ENCODE data around the gene PER3. TPM values are rescaled to one million over a fixed set of nuclear protein-coding genes. Genes with fewer than 3 reads are reported as not detected.

PER3 gene
- total and polyA plus RNA-seq, 8 donors = 4.6 to 13.9 (median 9.6) TPM

- ATAC-seq = no peak
Measured at GRCh38 chr1:7846656-7847055, 62.6 kb downstream of the PER3 start.

GRCh38 chr1:7847599-7847998 is 63.5 kb downstream of the PER3 start:
- ATAC-seq = no peak
- Histone ChIP-seq H3K9me3 (no peaks in the 10 kb centered on the region), H3K27ac (no peak overlapping the region), H3K4me1 (no peaks in the 10 kb centered on the region), H3K27me3 (no peaks in the 10 kb centered on the region), H3K36me3 (peaks cover 0 to 28% (median 0%) of the 10 kb centered on the region in 3 donors), H3K4me3 (no peak overlapping the region)
- no peak for FAIRE-seq
- no peak for DNase-seq
- no peak for TF ChIP-seq CTCF (IDR thresholded peaks at IDR 0.05)
- intact Hi-C loops (cut with DNase I) = no loop called here
- 67 to 68% methylated on average over 4 of the region's 4 CpGs for WGBS, 2 donors

More at GRCh38 chr1:7846656-7847055, 62.6 kb downstream of the PER3 start:
- Histone ChIP-seq H3K4me1 (no peaks in the 10 kb centered on the region), H3K9me3 (no peaks in the 10 kb centered on the region), H3K36me3 (peaks cover 0 to 38% (median 0%) of the 10 kb centered on the region in 3 donors), H3K27ac (no peak overlapping the region), H3K4me3 (no peak overlapping the region), H3K27me3 (no peaks in the 10 kb centered on the region)
- FAIRE-seq (no peak), DNase-seq (no peak)
- intact Hi-C loops (cut with DNase I) = no loop called here
- WGBS, 2 donors = 88 to 90% methylated on average over 7 of the region's 7 CpGs
- no peak for TF ChIP-seq CTCF (IDR thresholded peaks at IDR 0.05)

GRCh38 chr1:7850786-7851185 is 66.7 kb downstream of the PER3 start:
- DNase-seq (no peak), FAIRE-seq (no peak), ATAC-seq (no peak)
- no peaks in the 10 kb centered on the region for H3K27me3 ChIP-seq
- no peaks in the 10 kb centered on the region for H3K9me3 ChIP-seq
- no peak for TF ChIP-seq CTCF (IDR thresholded peaks at IDR 0.05)
- WGBS, 2 donors = 87 to 89% methylated on average over 15 of the region's 15 CpGs
- intact Hi-C loops (cut with DNase I) = no loop called here
- H3K27ac ChIP-seq = no peak overlapping the region
- H3K4me3 ChIP-seq = no peak overlapping the region
- H3K4me1 ChIP-seq = no peaks in the 10 kb centered on the region
- no peaks in the 10 kb centered on the region for H3K36me3 ChIP-seq

- Histone ChIP-seq H3K4me1 (no peaks in the 10 kb centered on the region), H3K36me3 (no peaks in the 10 kb centered on the region), H3K9me3 (no peaks in the 10 kb centered on the region), H3K27me3 (no peaks in the 10 kb centered on the region), H3K27ac (no peak within 1 kb of the TSS), H3K4me3 (no peak within 1 kb of the TSS)
- ATAC-seq = no peak
- no peak for DNase-seq
- WGBS, 2 donors = 75% methylated on average over 10 of the region's 10 CpGs
- no peak for TF ChIP-seq CTCF (IDR thresholded peaks at IDR 0.05)
- intact Hi-C loops (cut with DNase I) = no loop called here
- no peak for FAIRE-seq
Measured at GRCh38 chr1:7852804-7853683, 69.0 kb downstream of the PER3 start, which contains the start of gene UTS2. UTS2 (minus strand) TSS chr1:7853065; CDS start chr1:7853003, 62 bp downstream.

GRCh38 chr1:7853684-7854026 is 69.6 kb downstream of the PER3 start:
- Histone ChIP-seq H3K9me3 (no peaks in the 10 kb centered on the region), H3K4me3 (no peak overlapping the region), H3K27me3 (no peaks in the 10 kb centered on the region), H3K4me1 (no peaks in the 10 kb centered on the region), H3K36me3 (no peaks in the 10 kb centered on the region), H3K27ac (no peak overlapping the region)
- DNase-seq (no peak), FAIRE-seq (no peak), ATAC-seq (no peak)
- TF ChIP-seq CTCF (IDR thresholded peaks at IDR 0.05) = no peak
- intact Hi-C loops (cut with DNase I) = no loop called here
- WGBS, 2 donors = 79 to 83% methylated on average over 7 of the region's 7 CpGs

Measured in pancreas (tissue), 10 donors.